ENCODE data around the gene AK4.

DNA sequence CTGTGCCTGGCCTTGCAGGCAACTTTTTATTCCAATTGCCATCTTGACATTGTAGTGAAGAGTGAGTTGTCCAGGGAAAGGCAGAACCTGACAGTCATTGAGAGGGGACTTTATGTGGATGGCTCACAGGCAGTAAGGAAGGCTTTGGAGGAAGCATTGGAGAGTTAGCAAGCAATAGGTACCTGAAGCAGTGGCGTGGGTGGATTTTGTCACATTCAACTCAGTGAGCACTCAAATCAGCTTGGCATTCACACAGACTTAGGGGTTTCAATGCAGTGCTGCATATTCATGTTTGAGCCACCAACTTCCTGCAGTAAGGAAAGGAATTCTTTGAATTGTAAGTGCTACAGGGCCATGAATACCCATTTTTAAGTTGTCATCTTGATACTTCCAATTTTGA is 69.0 kb downstream of the AK4 start:
- TF ChIP-seq EZH2 (IDR thresholded peaks at IDR 0.05; ENCODE audit: borderline replicate concordance, low read depth, low read length, poor library complexity, severe bottlenecking): no peak
- TF ChIP-seq, protein P1, sequence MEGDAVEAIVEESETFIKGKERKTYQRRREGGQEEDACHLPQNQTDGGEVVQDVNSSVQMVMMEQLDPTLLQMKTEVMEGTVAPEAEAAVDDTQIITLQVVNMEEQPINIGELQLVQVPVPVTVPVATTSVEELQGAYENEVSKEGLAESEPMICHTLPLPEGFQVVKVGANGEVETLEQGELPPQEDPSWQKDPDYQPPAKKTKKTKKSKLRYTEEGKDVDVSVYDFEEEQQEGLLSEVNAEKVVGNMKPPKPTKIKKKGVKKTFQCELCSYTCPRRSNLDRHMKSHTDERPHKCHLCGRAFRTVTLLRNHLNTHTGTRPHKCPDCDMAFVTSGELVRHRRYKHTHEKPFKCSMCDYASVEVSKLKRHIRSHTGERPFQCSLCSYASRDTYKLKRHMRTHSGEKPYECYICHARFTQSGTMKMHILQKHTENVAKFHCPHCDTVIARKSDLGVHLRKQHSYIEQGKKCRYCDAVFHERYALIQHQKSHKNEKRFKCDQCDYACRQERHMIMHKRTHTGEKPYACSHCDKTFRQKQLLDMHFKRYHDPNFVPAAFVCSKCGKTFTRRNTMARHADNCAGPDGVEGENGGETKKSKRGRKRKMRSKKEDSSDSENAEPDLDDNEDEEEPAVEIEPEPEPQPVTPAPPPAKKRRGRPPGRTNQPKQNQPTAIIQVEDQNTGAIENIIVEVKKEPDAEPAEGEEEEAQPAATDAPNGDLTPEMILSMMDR (conservative IDR thresholded peaks at IDR 0.05; ENCODE audit: low read depth, low read length): no peak
